Central memory CD4-positive, alpha-beta T cell (primary cell): ENCODE results near the gene GCNT2.
A peak's percentile ranks its signal among the peaks of the same experiment; 100 is the strongest.
"Not testable (repeated sequence)": the region's sequence is repeated elsewhere in the genome, so short reads cannot be mapped to it uniquely, and the experiment has no call there.

Source experiments
- DNase-seq: peaks from one replicate; pipeline ENCODE4 v3.0.0; 2022

The GCNT2 gene

GRCh38 chr6:10613723-10614122, 92.6 kb downstream of the GCNT2 start:
- DNase-seq: no peak

DNA sequence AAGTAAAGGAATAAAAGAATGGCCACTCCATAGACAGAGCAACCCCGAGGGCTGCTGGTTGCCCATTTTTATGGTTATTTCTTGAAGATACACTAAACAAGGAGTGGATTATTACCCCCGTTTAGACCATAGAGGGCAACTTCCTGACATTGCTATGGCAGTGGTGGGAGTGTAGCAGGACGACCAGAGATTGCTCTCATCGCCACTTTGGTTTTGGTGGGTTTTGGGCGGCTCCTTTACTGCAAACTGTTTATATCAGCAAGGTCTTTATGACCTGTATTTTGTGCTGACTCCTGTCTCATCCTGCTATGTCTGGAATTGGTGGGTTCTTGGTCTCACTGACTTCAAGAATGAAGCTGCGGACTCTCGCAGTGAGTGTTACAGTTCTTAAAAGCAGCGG, 94.5 kb downstream of the GCNT2 start:
- no peak for DNase-seq

DNA sequence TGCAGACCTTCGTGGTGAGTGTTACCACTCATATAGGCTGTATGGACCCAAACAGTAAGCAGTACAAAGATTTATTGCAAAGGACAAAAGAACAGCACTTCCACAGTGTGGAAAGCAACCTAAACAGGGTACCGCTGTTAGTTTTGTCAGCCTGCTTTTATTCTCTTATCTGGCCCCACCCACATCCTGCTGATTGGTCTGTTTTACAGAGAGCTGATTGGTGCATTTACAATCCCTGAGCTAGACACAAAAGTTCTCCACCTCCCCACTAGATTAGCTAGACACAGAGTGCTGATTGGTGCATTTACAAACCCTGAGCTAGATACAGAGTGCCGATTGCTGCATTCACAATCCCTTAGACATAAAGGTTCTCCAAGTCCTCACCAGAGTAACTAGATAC, 95.1 kb downstream of the GCNT2 start:
- not testable (repeated sequence) for DNase-seq

DNA sequence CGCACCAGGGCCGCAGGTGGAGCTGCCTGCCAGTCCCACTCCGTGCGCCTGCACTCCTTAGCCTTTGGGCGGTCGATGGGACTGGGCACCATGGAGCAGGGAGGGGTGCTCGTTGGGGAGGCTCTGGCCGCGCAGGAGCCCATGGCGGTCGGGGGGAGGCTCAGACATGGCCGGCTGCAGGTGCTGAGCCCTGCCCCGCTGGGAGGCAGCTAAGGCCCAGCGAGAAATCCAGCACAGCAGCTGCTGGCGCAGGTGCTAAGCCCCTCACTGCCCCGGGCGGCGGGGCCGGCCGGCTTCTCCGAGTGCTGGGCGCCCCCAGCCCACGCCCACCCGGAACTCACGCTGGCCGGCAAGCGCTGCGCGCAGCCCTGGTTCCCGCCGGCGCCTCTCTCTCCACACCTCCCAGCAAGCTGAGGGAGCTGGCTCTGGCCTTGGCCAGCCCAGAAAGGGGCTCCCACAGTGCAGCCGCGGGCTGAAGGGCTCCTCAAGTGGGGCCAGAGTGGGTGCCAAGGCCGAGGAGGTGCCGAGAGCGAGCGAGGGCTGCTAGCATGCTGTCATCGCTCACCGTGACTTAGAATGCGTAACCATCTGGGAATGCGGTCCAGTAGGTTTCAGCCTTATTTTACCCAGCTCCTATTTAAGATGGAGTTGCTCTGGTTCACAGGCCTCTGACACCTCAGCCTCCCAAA, 96.0 kb downstream of the GCNT2 start:
- DNase-seq: no peak

GRCh38 chr6:10618409-10618808, 97.3 kb downstream of the GCNT2 start:
- DNase-seq: no peak

GRCh38 chr6:10621213-10621612, 100.1 kb downstream of the GCNT2 start:
- DNase-seq: no peak

- DNase-seq: no peak
Observed at GRCh38 chr6:10621847-10622246, 100.7 kb downstream of the GCNT2 start.

GRCh38 chr6:10624836-10625235, 103.7 kb downstream of the GCNT2 start:
- DNase-seq: no peak

GRCh38 chr6:10626154-10626741, 105.1 kb downstream of the GCNT2 start:
- DNase-seq: no peak

- DNase-seq: no peak
Observed at GRCh38 chr6:10627800-10628199, 106.6 kb downstream of the GCNT2 start.

GRCh38 chr6:10630178-10630577, 109.0 kb downstream of the GCNT2 start:
- DNase-seq: no peak

DNA sequence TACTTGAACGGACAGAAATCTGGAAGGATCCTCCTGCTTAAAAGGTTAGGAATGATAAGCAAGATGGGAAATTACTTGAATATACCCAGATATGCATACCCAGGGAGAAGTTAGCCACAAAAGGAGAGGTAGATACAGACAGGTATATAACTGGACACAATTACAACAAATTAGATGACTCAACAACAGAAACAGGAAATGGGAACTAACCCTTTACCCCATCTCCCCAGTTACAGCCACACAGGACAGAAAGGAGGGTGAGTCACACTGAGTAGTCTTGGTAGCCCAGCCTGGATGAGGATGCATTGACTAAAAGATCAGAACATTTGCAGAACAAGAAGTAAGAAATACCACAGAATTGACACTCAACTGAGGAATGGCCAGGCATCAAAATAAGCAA, 112.1 kb downstream of the GCNT2 start:
- no peak for DNase-seq

DNA sequence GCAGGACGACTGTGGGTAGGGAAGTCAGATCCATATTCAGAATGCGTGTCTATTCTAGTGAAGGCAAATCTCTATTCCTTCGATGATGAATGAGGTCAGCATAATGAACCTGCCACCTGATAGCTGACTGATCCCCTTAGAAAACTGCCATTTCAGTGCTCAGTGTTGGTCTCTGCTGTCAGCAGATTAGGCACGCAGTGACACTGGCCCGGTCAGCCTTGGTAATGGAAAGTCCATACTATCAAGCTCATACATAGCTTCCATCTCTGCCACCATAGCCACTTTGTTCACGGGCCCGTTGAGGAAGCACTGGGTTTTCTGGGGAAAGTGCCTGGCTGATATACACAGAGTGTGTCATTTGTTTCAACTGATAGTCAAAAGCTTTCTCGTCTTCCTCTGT, 119.3 kb downstream of the GCNT2 start:
- no peak for DNase-seq

GRCh38 chr6:10641528-10641927, 120.4 kb downstream of the GCNT2 start:
- no peak for DNase-seq

DNA sequence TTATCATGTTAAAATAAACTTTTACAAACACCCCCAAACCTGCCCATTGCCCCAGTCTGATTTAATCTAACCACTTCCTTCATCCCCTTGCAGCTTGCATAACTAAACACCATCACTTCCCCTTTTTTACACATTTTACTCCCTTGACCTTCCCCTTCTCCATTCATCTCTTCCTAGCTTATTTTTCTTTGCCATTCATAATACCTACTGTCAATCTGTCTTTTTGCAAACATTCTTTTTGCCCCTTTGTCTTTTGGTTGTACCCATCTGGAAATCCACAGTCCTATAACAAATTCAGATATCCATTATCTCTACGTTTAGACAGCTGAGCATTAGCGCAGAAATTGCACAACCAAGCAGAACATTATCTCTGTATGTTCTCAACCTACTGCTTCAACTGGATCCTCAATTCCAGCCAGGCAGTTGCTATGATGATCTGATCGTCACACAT, 122.1 kb downstream of the GCNT2 start:
- DNase-seq: no peak

GRCh38 chr6:10644225-10644624, 123.1 kb downstream of the GCNT2 start:
- DNase-seq: no peak

GRCh38 chr6:10655508-10656055, 134.4 kb downstream of the GCNT2 start:
- DNase-seq: peak; percentile 28

DNA sequence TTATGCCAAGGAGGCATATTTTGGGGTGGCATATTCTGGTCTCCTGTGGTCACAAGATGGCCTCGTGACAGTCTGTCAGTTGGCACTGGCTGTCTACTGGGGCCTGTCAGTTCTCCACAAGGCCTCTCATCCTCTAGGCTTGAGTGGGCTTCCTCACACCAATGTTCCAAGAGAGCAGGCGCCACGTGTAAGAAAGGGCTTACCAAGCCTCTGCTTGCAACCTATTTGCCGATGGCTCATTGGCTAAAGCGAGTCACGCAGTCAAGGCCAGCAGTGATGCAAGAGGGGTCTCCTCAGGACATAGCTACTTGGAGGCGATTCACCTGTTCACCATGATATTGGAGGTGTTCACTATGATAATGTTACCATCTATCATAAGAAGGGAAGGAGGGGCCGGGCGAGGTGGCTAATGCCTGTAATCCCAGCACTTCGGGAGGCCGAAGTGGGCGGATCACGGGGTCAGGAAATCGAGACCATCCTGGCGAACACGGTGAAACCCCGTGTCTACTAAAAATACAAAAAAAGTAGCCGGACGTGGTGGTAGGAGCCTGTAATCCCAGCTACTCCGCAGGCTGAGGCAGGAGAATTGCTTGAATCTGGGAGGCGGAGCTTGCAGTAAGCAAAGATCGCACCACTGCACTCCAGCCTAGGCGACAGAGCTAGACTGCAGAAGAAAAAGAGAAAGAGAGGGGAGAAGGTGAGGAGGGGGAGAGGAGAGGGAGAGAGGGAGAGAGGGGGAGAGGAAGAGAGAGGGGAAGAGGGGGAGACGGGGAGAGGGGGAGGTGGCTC, 138.0 kb downstream of the GCNT2 start:
- no peak for DNase-seq

DNA sequence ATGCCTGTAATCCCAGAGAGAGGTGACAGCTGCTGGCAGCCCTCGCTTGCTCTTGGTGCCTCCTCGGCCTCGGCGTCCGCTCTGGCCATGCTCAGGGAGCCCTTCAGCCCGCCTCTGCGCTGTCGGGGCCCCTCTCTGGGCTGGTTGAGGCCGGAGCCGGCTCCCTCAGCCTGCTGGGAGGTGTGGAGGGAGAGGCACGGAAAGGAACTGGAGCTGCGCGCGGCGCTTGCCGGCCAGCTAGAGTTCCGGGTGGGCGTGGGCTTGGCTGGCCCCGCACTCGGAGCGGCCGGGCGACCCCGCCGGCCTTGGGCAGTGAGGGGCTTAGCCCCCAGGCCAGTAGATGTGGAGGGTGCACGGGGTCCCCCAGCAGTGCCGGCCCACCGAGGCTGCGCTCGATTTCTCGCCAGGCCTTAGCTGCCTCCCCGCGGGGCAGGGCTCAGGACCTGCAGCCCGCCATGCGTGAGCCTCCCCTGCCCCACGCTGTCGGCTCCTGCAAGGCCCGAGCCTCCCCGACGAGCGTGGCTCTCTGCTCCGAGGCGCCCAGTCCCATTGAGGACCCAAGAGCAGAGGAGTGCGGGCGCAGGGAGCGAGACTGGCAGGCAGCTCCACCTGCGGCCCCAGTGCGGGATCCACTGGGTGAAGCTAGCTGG, 138.7 kb downstream of the GCNT2 start:
- no peak for DNase-seq

GRCh38 chr6:10660431-10661191, 139.5 kb downstream of the GCNT2 start:
- not testable (repeated sequence) for DNase-seq

- DNase-seq: no peak
Observed at GRCh38 chr6:10662207-10662606, 141.1 kb downstream of the GCNT2 start.

DNA sequence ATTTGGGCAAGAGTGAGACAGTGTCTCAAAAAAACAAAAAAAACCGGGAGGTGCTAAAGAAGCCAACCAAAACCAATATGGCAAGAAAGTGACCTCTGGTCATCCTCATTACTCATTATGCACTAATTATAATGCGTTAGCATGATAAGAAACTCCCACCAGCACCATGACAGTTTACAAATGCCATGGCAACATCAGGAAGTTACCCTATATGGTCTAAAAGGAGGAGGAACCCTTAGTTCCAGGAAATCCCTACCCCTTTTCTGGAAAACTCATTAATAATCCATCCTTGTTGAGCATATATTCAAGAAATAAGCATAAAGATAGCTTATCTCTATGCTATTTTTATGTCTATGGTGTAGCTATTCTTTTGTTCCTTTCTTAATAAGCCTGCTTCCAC, 141.6 kb downstream of the GCNT2 start:
- DNase-seq: no peak
